Activated naive CD4-positive, alpha-beta T cell treated with anti-CD3 and anti-CD28 coated beads, Interleukin-2, amount 50 U/mL, for 72 hours (primary cell): ENCODE results near the gene GRPEL1. TPM values are rescaled to one million over a fixed set of nuclear protein-coding genes. Genes with fewer than 3 reads are reported as not detected.

Source experiments
- ATAC-seq, 2 donors: fragments of 150-1000 bp; cut with Tn5 transposase; 2 replicates each; pipeline ENCODE4 v1.10.0; 2021; ENCODE audit warnings: mild to moderate bottlenecking in 2 of 2, moderate library complexity in 2 of 2
- DNase-seq, 2 donors: peaks; one replicate each; pipeline ENCODE4 v3.0.0; 2021 to 2022; ENCODE audit warnings: low spot score in 2 of 2
- H3K27ac Mint-ChIP-seq, 2 donors: one replicate each; pipeline ENCODE4 v1.8.0; 2022; ENCODE audit warnings: mild to moderate bottlenecking in 2 of 2, mixed read lengths in 2 of 2
- H3K36me3 Mint-ChIP-seq, 2 donors: one replicate each; pipeline ENCODE4 v1.8.0; 2022; ENCODE audit warnings: mixed read lengths in 2 of 2
- H3K9me3 Mint-ChIP-seq, 2 donors: one replicate each; pipeline ENCODE4 v1.8.0; 2022; ENCODE audit warnings: mixed read lengths in 2 of 2
- total RNA-seq, 2 donors: library from RNA; stranded (reverse); gene quantifications; one replicate each; pipeline ENCODE4 v1.2.3, GENCODE V29; 2022

GRPEL1 gene
- total RNA-seq, 2 donors from 2014 or later: 60.7 to 81.9 TPM

- H3K36me3 Mint-ChIP-seq: peaks cover 5 to 11% of the 10 kb centered on the region in 2 donors
- no peaks in the 10 kb centered on the region for H3K9me3 Mint-ChIP-seq
- H3K27ac Mint-ChIP-seq: no peak overlapping the region
- DNase-seq: no peak
- no peak for ATAC-seq
These were observed 42.7 kb downstream of the GRPEL1 start for GRCh38 chr4:7025040-7025602.

GRCh38 chr4:7024336-7024890 is 43.5 kb downstream of the GRPEL1 start:
- no peak for DNase-seq
- H3K27ac Mint-ChIP-seq: no peak overlapping the region
- no peak for ATAC-seq
- H3K36me3 Mint-ChIP-seq: peaks cover 5 to 11% of the 10 kb centered on the region in 2 donors
- no peaks in the 10 kb centered on the region for H3K9me3 Mint-ChIP-seq

GRCh38 chr4:7023901-7024300 is 44.0 kb downstream of the GRPEL1 start:
- Mint-ChIP-seq H3K27ac (peak overlapping the region in 1 of 2 donors; percentile 7), H3K36me3 (peaks cover 5 to 11% of the 10 kb centered on the region in 2 donors), H3K9me3 (no peaks in the 10 kb centered on the region)
- DNase-seq: no peak
- ATAC-seq: no peak

GRCh38 chr4:7023486-7023885 is 44.4 kb downstream of the GRPEL1 start:
- Mint-ChIP-seq H3K9me3 (no peaks in the 10 kb centered on the region), H3K27ac (peak overlapping the region in 1 of 2 donors; percentile 7), H3K36me3 (peaks cover 5 to 11% of the 10 kb centered on the region in 2 donors)
- DNase-seq (no peak), ATAC-seq (no peak)

- H3K36me3 Mint-ChIP-seq: peaks cover 5 to 11% of the 10 kb centered on the region in 2 donors
These were observed 45.8 kb downstream of the GRPEL1 start for GRCh38 chr4:7021930-7022664.

GRCh38 chr4:7021355-7021754 is 46.5 kb downstream of the GRPEL1 start:
- Mint-ChIP-seq H3K27ac (peak overlapping the region in 1 of 2 donors; percentile 76), H3K9me3 (no peaks in the 10 kb centered on the region), H3K36me3 (peaks cover 0 to 3% of the 10 kb centered on the region in 2 donors)
- no peak for ATAC-seq
- no peak for DNase-seq

More at GRCh38 chr4:7021930-7022664, 45.8 kb downstream of the GRPEL1 start:
- ATAC-seq (no peak), DNase-seq (no peak)
- Mint-ChIP-seq H3K27ac (peak overlapping the region; percentile 46 to 98), H3K9me3 (no peaks in the 10 kb centered on the region)

GRCh38 chr4:7020856-7021255 is 47.0 kb downstream of the GRPEL1 start:
- no peaks in the 10 kb centered on the region for H3K36me3 Mint-ChIP-seq
- no peak for ATAC-seq
- no peaks in the 10 kb centered on the region for H3K9me3 Mint-ChIP-seq
- peak overlapping the region in 1 of 2 donors; percentile 76 for H3K27ac Mint-ChIP-seq
- DNase-seq: no peak

GRCh38 chr4:7020290-7020689 is 47.6 kb downstream of the GRPEL1 start:
- DNase-seq (no peak), ATAC-seq (no peak)
- peaks cover 0 to under 1% of the 10 kb centered on the region in 2 donors for H3K36me3 Mint-ChIP-seq
- no peaks in the 10 kb centered on the region for H3K9me3 Mint-ChIP-seq
- peak overlapping the region; percentile 60 to 76 for H3K27ac Mint-ChIP-seq

GRCh38 chr4:7019367-7019766 is 48.5 kb downstream of the GRPEL1 start:
- Mint-ChIP-seq H3K36me3 (peaks cover 8 to 9% of the 10 kb centered on the region in 2 donors), H3K27ac (peak overlapping the region in 1 of 2 donors; percentile 45), H3K9me3 (no peaks in the 10 kb centered on the region)
- DNase-seq: no peak
- no peak for ATAC-seq

GRCh38 chr4:7018281-7018680 is 49.6 kb downstream of the GRPEL1 start:
- no peak for ATAC-seq
- no peaks in the 10 kb centered on the region for H3K9me3 Mint-ChIP-seq
- peak overlapping the region; percentile 45 to 50 for H3K27ac Mint-ChIP-seq
- no peak for DNase-seq
- peaks cover 9 to 15% of the 10 kb centered on the region in 2 donors for H3K36me3 Mint-ChIP-seq

- no peak for DNase-seq
- ATAC-seq: no peak
- H3K9me3 Mint-ChIP-seq: no peaks in the 10 kb centered on the region
- peaks cover 9 to 19% of the 10 kb centered on the region in 2 donors for H3K36me3 Mint-ChIP-seq
- H3K27ac Mint-ChIP-seq: peak overlapping the region; percentile 45 to 61
These were observed 50.3 kb downstream of the GRPEL1 start for GRCh38 chr4:7017446-7018048.

- no peaks in the 10 kb centered on the region for H3K9me3 Mint-ChIP-seq
- no peak overlapping the region for H3K27ac Mint-ChIP-seq
- ATAC-seq: no peak
- DNase-seq: no peak
- peaks cover 9 to 19% of the 10 kb centered on the region in 2 donors for H3K36me3 Mint-ChIP-seq
These were observed 51.4 kb downstream of the GRPEL1 start for GRCh38 chr4:7016512-7016911.

GRCh38 chr4:7016086-7016485 is 51.8 kb downstream of the GRPEL1 start:
- H3K27ac Mint-ChIP-seq: peak overlapping the region in 1 of 2 donors; percentile 85
- ATAC-seq: no peak
- H3K9me3 Mint-ChIP-seq: no peaks in the 10 kb centered on the region
- peaks cover 9 to 19% of the 10 kb centered on the region in 2 donors for H3K36me3 Mint-ChIP-seq
- DNase-seq: no peak

GRCh38 chr4:7015383-7016035 is 52.4 kb downstream of the GRPEL1 start:
- DNase-seq (no peak), ATAC-seq (no peak)
- H3K36me3 Mint-ChIP-seq: peaks cover 9 to 19% of the 10 kb centered on the region in 2 donors

GRCh38 chr4:7014815-7015214 is 53.0 kb downstream of the GRPEL1 start:
- DNase-seq (no peak), ATAC-seq (no peak)
- Mint-ChIP-seq H3K27ac (peak overlapping the region in 1 of 2 donors; percentile 85), H3K36me3 (peaks cover 9 to 19% of the 10 kb centered on the region in 2 donors), H3K9me3 (no peaks in the 10 kb centered on the region)

More at GRCh38 chr4:7015383-7016035, 52.4 kb downstream of the GRPEL1 start:
- no peaks in the 10 kb centered on the region for H3K9me3 Mint-ChIP-seq
- peak overlapping the region in 1 of 2 donors; percentile 85 for H3K27ac Mint-ChIP-seq

- ATAC-seq (no peak), DNase-seq (no peak)
- Mint-ChIP-seq H3K27ac (peak overlapping the region in 1 of 2 donors; percentile 72), H3K36me3 (peaks cover 13 to 19% of the 10 kb centered on the region in 2 donors), H3K9me3 (no peaks in the 10 kb centered on the region)
These were observed 54.7 kb downstream of the GRPEL1 start for GRCh38 chr4:7013175-7013574.
